NCI-H524 (cell line): Measurements from ENCODE around the gene UGT1A9.
"Not testable (repeated sequence)": the region's sequence is repeated elsewhere in the genome, so short reads cannot be mapped to it uniquely, and the experiment has no call there.

ENCODE experiments used
- DNase-seq, 2 experiments: peaks; one replicate each; lab custom pipeline; 2025; lab: John Stamatoyannopoulos, UW

Gene UGT1A9

GRCh38 chr2:233680361-233681045 is 8.8 kb downstream of the UGT1A9 start:
- DNase-seq: no peak

- DNase-seq: no peak
These were observed 9.9 kb downstream of the UGT1A9 start, which contains the start of gene UGT1A7 for GRCh38 chr2:233681521-233682099. Gene UGT1A7 (plus strand): TSS chr2:233681901. CDS start chr2:233681938, 37 bp downstream.

- DNase-seq: no peak
These were observed 12.9 kb downstream of the UGT1A9 start for GRCh38 chr2:233684640-233685039.

GRCh38 chr2:233686928-233687327 is 15.2 kb downstream of the UGT1A9 start:
- no peak for DNase-seq

GRCh38 chr2:233688341-233688740 is 16.6 kb downstream of the UGT1A9 start:
- no peak for DNase-seq

GRCh38 chr2:233689031-233689430 is 17.3 kb downstream of the UGT1A9 start:
- no peak for DNase-seq

- DNase-seq: no peak
These were observed 17.8 kb downstream of the UGT1A9 start for GRCh38 chr2:233689501-233689900.

- DNase-seq: no peak
These were observed 18.7 kb downstream of the UGT1A9 start for GRCh38 chr2:233690444-233690843.

- DNase-seq: no peak
These were observed 20.0 kb downstream of the UGT1A9 start for GRCh38 chr2:233691443-233692433.

- DNase-seq: no peak
These were observed 20.9 kb downstream of the UGT1A9 start, which contains the start of gene UGT1A6 for GRCh38 chr2:233692648-233693047. Gene UGT1A6 (plus strand): TSS chr2:233692890. CDS start chr2:233693005, 115 bp downstream.

- DNase-seq: no peak
These were observed 22.3 kb downstream of the UGT1A9 start for GRCh38 chr2:233693963-233694362.

- no peak for DNase-seq
These were observed 27.0 kb downstream of the UGT1A9 start for GRCh38 chr2:233698740-233699139.

GRCh38 chr2:233699424-233700027 is 27.8 kb downstream of the UGT1A9 start:
- DNase-seq: no peak

- no peak for DNase-seq
These were observed 28.4 kb downstream of the UGT1A9 start for GRCh38 chr2:233700028-233700635.

- not testable (repeated sequence) for DNase-seq
These were observed 29.1 kb downstream of the UGT1A9 start for GRCh38 chr2:233700842-233701241.

GRCh38 chr2:233702238-233702637 is 30.5 kb downstream of the UGT1A9 start:
- DNase-seq: no peak

GRCh38 chr2:233705911-233706506 is 34.3 kb downstream of the UGT1A9 start:
- DNase-seq: no peak

- no peak for DNase-seq
These were observed 35.0 kb downstream of the UGT1A9 start for GRCh38 chr2:233706720-233707119.

GRCh38 chr2:233707940-233708644 is 36.4 kb downstream of the UGT1A9 start:
- no peak for DNase-seq

- DNase-seq: no peak
These were observed 37.2 kb downstream of the UGT1A9 start for GRCh38 chr2:233708942-233709341.
